ENCODE results near the gene EEF1E1.

Gene EEF1E1

DNA sequence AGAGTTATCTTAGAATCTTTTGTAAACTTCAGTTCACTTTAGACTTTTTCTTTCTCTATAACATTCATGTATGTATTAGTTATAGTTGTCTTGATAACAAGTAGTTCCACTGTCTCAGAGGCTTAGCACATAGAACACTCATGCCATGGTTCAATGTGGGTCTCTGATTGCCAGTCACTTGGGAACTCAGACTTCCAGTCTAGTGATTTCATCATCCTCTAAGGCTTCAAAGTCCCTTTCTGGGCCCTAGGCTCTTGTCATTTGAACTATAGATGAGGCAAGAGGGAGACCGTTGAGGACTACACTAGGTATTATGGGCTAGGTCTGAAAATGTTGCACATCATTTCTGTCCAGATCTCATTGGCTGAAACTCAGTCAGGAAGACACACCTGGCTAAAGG lies 8.4 kb upstream of the EEF1E1 start:
- no peak for TF ChIP-seq CTCF (IDR thresholded peaks at IDR 0.05; ENCODE audit: control extremely low read depth, extremely low read depth, low read depth, missing control alignments)
- CTCF ChIA-PET = interaction anchor here (1.0 kb wide), 1 partner anchor 9 kb away, joined by 3 read pairs; the partner anchor contains the start of gene EEF1E1
- POLR2A ChIA-PET = no interaction called here
- DNase-seq (ENCODE audit: extremely low spot score) = no peak

DNA sequence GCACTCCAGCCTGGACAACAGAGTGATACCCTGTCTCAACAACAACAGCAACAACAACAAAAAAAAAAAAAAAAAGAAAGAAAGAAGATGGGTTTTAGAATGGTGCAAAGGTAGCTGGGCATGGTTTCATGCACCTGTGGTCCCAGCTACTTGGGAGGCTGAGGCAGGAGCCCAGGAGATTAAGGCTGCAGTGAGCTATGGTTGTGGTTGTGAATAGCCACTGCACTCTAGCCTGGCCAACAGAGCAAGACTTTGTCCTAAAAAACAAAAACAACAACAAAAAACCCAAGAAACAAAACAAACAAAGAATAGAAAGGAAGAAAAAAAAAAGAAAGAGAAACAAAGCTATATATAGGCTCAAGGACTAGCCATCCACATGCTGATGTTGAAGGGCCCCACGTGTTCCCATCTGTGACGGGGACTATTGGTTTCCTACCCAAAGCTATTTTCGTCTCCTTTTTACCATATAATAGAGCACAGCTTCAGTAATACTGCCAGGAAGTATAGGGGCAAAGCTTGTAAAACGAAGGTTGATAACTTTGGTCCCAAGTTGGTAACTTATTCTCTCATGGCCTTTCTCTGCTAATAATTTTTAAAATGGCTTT lies 7.9 kb upstream of the EEF1E1 start:
- no peak for DNase-seq (ENCODE audit: extremely low spot score)
- ChIA-PET POLR2A (no interaction called here), CTCF (interaction anchor here (1.0 kb wide), 1 partner anchor 8 kb away, joined by 3 read pairs; the partner anchor contains the start of gene EEF1E1)
- no peak for TF ChIP-seq CTCF (IDR thresholded peaks at IDR 0.05; ENCODE audit: control extremely low read depth, extremely low read depth, low read depth, missing control alignments)

DNA sequence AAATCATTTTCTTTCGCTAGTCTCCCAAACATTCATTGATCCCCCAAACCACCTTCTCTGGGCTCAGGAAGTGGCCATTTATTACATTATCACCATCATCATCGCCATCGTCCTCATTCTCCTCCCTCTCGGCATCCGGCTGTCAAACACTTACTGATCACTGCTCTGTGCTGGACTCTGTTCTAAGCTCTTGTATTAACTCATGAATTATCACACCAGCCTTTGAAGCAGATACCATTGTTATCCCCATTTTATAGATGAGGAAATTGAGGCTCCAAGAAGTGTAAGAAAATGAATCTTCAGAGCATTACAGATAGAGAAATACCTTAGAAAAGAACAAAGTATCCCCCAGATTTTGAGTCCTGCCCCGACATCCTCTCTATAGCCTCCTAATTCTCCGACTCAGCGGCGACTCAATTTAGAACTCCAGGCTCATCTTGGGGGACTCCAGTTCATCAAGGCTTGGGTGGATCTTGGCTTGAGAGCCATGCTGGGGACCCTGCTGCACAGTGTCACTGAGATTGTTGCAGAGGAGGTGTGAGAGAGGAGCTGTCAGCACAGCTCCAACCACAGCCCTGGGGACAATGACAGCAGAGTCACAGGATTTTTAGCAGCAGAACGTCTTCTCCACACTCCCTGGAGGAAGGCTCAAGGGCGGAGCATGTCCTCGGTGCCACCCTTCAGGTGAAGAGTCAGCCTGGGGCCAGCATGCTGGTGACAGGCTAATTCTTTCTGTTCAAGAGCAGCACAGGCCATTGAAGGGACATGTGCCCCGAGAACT lies 6.6 kb upstream of the EEF1E1 start:
- no peak for TF ChIP-seq CTCF (IDR thresholded peaks at IDR 0.05; ENCODE audit: control extremely low read depth, extremely low read depth, low read depth, missing control alignments)
- CTCF ChIA-PET = no interaction called here
- POLR2A ChIA-PET = no interaction called here
- DNase-seq (ENCODE audit: extremely low spot score) = no peak

DNA sequence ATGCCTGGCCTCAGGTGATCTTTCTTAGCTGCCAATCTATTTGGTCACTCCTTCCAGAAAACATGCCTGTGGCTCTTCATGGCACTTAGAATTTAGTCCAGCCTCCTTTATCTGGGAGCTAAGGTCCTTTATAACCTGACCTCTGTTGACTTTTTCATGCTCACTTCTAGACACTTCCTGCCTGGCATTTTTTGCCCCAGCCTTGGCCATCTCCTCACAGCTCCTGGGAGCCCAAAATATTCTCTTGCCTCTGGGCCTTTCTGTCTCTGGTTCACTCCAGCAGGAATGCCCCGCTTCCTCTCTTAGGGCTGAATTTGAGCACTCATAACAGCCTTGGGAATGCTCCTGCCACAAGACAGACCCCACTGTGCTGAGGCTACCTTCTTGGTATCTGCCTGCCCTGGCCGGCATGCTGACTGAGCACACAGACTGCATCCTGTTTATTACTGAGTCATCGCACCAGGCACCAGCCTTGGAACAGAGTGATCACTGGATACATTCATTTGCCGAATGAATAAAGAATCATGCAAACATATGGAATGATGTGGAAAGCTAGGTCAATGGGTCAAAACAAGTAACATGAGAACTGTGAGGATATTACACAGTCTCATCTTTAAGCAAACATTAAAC lies 5.8 kb upstream of the EEF1E1 start:
- DNase-seq (ENCODE audit: extremely low spot score) = no peak
- no peak for TF ChIP-seq CTCF (IDR thresholded peaks at IDR 0.05; ENCODE audit: control extremely low read depth, extremely low read depth, low read depth, missing control alignments)
- CTCF ChIA-PET = no interaction called here
- POLR2A ChIA-PET = no interaction called here

DNA sequence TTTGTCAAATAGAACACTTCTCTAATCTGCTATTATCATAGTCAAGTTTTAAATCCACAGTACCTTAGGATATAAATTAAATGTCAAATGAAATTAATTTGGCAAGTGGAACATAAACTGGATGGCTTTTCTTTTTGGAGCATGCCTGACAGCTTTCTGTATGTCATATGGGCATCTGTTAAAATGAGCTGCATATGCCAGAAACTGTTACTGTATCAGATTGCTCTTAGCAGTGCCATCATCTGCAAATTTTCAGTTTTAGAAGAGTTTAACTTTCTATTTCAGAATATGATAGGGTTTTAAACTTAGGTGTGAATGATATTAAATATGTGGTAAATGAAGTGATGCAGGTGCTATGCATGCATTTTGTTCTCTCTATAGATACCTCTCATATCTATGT lies 3.4 kb upstream of the EEF1E1 start:
- ChIA-PET POLR2A (no interaction called here), CTCF (no interaction called here)
- no peak for DNase-seq (ENCODE audit: extremely low spot score)
- TF ChIP-seq CTCF (IDR thresholded peaks at IDR 0.05; ENCODE audit: control extremely low read depth, extremely low read depth, low read depth, missing control alignments) = no peak

DNA sequence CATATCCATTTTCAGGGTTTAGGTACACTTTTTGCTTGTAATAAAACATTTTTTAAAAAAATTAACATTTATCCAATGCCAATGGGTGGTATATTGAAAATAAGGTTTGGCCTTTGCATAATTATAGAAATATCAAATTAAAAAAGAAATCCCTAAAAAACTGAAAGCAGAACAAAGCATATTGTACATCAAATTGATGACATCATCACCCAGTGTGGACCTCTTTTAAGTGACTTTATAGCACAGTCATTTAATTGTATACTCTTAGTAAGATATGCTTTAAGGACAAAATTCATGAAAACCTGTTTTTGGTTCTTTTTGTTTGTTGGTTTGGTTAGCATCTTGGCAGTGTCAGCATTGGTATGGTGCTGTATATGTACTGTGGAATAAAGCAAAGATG lies 1.4 kb upstream of the EEF1E1 start:
- no peak for TF ChIP-seq CTCF (IDR thresholded peaks at IDR 0.05; ENCODE audit: control extremely low read depth, extremely low read depth, low read depth, missing control alignments)
- POLR2A ChIA-PET = no interaction called here
- DNase-seq (ENCODE audit: extremely low spot score) = no peak
- CTCF ChIA-PET = interaction anchor here (0.7 kb wide), 1 partner anchor 10 kb away, joined by 3 read pairs; no protein-coding TSS in a partner anchor

All from GM10248 (cell line).